GM21529 (cell line): Measurements from ENCODE around the gene CD46.

Experiments used
- ATAC-seq: cut with Tn5 transposase; IDR thresholded peaks from one replicate; pipeline ENCODE4 v1.9.1; 2021; ENCODE audit not compliant: unreplicated experiment

The CD46 gene

DNA sequence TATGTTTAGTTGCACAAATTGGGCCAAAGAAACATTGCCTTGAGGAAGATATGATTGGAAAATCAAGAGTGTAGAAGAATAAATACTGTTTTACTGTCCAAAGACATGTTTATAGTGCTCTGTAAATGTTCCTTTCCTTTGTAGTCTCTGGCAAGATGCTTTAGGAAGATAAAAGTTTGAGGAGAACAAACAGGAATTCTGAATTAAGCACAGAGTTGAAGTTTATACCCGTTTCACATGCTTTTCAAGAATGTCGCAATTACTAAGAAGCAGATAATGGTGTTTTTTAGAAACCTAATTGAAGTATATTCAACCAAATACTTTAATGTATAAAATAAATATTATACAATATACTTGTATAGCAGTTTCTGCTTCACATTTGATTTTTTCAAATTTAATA is 43.0 kb downstream of the CD46 start:
- ATAC-seq: no peak

DNA sequence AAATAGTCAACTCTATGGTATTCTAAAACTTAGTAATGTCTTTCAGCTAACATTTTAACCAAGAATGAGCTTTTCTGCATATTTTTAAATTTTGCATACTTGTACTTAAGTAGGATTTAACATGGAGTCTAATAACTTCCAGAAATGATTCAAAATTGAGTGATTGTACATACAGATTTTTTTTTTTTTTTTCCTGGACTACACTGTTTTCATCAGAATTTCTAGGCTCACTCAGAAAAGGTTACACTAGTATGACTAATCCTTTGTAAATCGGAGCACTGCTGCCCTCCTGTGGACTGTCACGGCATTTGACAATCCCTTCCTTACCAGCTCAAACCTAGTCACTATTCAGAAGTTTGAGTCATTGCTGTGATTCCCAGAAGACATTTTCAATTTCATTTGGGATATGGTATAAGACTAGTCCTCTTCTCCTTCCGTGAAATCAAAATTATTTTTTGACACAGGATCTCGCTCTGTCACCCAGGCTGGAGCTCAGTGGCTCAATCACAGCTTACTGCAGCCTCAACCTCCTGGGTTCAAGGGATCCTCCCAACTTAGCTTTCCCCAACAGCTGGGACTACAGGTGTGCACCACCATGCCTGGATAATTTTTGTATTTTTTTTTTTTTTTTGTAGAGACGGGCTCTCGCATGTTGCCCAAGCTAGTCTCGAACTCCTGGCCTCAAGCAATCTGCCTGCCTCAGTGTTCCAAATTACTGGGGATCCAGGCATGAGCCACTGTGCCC is 45.5 kb downstream of the CD46 start:
- ATAC-seq: peak; percentile 74

DNA sequence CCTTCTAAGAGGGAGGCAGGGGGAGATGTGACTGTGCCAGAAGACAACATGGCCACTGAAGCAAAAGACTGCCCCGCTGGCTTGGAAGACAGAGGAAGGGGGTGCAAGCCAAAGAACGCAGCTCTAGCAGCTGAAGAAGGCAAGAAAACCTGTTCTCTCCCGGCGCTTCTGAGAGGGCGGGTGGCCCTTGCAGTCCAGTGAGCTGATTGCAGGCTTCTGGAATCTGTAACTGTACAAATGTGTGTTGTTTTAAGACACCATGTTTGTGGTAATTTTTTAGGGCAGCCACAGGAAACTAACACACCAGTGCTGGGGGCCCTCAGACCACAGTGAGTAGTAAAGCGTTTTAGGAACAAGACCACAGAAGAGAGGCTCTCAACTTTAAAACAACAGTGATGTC is 47.0 kb downstream of the CD46 start:
- no peak for ATAC-seq

DNA sequence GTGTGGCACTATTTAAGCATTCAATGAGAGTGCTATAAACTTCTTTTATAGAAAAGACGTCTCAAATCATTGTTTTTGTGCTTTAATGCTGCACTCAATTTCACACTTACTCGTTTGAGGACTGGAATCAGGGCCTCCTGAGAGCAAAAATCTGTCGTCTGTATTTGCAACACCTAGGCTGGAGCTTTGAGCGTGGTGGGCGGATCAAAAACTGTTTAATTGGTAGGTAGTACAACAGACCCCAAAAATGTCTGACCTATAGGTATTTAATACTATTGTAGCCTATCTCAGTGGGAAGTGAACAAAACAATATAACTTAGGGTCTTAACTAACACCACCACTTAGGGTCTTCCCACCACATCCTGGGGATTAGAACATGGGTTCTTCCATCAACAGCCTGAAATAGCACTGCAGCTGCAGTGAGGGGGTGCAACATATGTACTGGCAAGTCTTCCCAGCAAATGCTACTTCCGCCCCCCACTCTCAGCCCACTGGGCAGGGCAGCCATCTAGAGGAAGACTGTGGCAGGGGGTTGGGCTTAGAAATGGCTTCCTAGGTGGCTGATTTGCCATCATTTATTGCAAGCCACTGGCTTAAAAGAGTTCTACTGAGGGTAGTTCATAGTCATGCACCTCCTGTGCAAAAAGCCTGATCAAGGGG is 48.3 kb downstream of the CD46 start:
- ATAC-seq: no peak

DNA sequence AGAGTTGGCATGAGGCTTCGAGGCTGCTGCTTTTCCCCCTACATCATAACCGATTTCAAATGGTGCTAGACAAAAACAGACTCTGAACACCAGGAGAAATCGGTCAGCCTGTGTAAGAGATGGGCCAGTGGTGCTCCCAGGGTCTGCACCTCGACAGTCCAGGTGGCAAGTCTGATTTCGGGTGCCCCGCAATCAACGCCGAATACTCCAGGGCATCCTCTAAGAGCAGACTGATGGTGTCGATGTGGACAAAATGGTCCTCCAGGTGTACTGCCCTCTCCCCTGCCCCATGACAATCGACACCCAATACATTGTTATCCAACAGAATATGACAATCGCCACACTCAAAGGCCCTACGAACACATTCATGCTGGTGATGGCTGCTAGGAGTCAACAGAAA is 50.0 kb downstream of the CD46 start:
- ATAC-seq: no peak

DNA sequence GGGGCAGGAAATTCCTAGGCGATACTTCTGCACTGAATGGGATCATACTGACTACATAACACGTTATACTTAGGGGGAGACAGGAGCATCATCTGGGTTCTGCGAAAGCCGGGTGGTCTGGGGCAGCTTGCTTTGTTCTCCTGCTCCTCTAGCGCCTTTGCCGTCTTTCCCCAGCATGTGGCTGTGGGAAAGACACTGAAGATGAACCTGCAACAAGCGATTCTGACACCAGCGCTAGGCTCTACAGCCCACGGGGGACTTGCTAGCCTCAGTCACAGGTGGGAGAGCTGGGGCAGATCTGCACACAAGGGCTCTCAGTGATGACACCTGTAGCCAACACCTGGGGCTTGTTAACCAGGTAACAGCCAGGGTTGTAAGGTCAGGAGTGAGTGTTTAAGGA is 51.8 kb downstream of the CD46 start:
- no peak for ATAC-seq

DNA sequence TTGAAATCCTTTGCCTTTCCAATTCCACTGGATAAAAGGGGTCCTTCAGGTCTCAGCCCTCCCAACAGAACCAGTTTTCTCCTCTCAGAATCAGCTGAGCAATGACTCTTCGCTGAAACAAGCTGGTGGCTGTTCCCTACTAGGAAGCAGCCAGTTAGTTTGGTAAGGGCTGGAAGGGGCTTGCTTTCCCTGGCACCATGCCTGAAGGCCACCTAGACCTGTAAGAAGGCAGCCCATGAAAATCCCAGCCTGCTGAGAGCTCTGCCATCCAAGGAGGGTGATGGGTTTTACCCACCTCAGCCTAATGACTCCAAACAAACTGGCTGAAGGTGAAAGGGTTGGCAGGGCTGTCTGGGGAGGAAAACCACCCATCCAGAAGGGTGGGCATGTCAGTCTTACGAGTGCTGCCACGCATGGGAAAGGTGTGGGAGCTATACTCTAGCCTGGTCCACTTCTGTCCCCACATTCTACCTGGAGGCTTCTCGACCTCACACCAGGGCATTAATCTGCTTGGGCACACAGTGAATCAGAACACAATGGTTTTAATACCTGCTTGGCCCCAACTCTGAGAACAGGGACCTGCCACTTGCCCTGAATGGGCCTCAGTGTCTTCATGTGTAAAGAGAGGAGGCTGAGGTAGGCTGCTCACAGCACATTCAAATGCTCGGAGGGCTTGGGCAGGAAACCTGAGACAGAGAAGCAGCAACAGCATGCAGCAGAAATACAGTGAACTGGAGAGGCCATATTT is 53.0 kb downstream of the CD46 start:
- no peak for ATAC-seq

DNA sequence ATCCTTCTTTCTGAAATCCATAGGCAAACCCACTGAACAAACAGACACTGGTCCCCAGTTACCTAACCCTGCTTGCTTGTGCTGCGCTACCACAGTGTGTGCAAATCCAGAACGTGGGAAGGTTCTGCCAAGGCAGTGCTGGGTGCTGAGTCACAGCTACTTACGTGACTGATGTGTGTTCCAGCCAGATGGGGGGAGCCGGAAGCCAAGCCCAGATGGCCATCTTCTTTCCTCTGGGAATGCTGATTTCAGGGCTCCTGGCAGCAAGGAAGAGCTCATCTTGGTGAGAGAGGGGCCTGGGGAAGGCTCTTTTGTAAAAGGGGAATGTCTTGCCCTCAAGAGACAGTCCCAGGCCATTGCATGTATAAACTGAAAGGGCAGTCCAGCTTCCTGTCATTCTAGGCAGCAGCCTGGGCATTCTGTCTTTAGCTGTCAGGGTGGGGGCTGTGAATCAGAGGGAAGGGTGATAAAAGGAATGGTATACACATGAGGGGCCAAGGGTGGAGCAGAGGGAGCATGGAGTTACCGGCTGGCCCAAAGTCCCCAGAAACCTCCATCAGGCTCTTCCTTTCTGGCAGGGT is 54.1 kb downstream of the CD46 start:
- ATAC-seq: no peak

DNA sequence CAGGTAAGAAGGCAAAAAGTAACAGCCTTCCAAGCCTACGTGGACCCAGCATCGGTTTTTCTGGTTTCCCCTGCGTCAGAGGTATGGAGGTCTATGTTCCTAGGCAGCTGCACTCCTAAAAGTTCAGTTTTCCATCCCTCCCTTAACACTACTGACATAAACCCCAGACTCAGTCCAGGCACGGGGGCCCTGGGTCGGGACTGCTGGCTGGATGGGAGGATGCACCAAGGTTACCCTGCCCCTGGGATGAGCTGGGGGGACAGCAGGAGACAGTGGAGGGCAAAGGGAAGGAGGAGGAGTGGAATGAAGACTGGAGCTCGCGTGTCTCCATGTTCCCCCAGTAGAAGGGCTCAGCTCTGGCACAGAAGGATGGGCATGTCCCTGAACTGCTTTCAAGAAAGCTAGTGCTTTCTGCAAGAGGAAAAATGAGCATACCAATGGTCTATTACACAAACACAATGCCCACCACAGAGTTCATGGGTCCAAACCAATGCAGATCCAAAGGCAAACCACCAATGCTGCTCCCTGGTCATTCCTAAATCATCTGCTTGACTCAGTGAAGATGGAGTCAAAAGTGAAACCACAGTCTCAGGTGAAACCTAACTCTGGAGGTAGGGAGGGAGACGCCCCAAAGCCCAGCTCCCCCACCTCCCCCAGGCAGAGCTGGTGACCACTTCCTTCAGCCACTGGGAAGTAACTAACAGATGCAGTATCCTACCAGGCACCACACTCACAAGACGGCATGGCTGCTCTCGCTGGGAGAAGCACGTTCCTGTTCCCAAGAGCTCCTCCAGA is 54.9 kb downstream of the CD46 start:
- no peak for ATAC-seq

DNA sequence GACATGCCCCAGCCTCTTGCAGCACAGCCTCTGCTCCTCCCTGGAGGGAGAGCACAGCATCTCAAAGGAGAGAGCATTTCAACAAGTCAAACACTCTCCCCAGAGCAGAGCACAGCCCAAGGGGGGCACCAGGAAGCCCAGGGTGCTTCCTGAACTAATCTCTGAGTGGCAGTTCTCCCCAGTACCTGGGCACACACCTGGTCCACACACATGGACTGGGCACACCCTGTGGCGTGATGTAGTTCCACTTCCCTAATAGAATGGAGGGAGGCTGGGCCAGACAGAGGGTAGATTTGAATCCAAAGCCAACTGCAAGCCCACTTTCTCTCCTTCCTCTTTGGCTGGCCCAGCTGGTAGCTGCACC is 55.5 kb downstream of the CD46 start:
- no peak for ATAC-seq

DNA sequence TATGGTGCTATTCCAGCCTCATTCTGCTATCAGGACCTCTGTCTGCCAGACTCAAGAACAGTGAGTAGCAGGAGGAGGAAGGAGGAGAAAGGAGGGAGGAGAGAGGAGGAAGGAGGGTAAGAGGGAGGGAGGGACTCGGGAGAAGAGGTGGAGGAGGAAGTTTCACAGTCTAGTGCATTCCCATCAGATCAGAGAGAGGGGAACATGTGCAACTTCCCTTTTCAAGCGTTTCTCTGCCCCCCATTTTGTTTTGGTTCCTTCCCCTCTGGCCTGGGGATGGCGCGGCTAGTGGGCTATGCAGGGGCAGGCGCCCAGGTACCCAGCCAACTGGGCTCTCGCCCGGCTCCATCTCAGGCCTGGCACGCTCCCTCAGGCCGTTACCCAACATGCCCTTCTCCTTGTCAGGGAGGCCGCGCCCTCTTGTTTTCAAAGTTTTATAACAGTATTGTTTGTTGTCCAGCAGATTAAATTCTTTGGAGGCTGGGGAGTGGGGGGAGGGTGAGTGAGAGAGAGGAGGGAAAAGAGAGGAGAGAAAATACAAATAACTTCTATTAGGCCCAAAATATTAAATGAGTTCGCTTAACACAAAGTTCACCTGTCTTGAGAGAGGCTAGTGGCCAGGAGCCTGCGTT is 56.0 kb downstream of the CD46 start:
- ATAC-seq: no peak

DNA sequence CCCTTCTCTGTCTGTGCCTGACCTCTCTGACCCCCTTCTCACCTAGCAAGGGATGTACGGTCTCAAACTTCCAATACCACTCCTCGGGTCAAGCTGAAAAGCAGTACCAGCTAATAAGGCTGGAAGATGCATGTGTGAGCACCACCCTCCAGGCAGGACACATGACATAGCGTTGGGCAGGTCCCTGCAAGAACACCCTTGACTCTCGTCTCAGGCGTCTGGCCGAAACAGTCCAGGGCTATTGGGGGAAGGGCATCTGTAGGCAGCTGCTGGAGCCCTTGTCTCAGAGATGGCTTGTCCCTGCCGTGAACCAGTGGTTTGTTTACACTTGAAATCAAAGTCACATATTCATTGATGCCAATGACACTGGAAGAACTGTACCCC is 56.5 kb downstream of the CD46 start:
- no peak for ATAC-seq

DNA sequence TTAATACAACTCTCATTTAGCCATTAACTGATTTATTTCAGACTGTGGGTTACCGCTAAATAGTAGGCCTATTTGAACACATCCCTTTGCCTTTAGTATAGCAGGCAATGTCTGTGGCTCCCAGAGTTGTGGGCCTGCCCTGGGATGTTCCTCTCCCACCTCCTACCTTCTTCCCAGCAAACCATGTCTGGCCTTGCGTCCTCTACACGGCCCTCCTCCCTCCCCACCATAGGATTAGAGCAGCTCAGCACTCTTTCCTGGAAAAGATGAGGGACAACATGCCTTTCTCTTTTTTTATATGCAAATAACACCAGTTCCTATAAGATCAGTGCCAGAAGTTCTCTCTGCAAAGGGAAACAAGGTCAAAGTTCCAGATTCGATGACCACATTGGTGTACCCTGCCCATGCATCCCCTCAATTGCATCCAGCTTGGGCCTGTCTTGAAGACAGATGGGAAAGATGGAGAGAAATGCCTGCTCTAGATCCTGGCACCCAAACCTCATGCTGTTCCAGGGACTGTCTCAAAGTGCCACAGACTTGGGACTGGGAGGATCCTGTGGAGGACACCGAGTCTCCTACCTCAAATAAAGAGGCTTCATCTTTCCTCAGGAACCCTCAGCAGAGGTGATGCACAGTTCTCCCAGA is 57.2 kb downstream of the CD46 start:
- no peak for ATAC-seq

DNA sequence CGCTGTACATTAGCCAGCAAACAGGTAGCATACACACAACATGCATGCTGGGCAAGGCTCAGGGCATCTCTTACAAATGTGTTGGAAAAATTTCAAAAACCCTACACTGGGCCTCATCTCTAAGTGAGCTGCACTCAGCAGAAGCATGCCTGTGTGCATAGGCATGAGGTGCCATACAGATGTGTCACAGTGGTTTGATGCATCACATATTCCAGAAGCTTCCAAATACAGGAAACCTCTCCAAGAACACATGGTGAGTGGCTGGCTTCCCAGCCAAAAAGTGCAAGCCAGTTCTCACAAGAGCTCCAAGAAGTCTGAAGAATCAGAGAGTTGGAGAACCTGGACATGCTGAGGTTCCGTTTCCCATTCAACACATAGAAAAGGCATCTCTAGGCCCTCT is 58.3 kb downstream of the CD46 start:
- no peak for ATAC-seq

DNA sequence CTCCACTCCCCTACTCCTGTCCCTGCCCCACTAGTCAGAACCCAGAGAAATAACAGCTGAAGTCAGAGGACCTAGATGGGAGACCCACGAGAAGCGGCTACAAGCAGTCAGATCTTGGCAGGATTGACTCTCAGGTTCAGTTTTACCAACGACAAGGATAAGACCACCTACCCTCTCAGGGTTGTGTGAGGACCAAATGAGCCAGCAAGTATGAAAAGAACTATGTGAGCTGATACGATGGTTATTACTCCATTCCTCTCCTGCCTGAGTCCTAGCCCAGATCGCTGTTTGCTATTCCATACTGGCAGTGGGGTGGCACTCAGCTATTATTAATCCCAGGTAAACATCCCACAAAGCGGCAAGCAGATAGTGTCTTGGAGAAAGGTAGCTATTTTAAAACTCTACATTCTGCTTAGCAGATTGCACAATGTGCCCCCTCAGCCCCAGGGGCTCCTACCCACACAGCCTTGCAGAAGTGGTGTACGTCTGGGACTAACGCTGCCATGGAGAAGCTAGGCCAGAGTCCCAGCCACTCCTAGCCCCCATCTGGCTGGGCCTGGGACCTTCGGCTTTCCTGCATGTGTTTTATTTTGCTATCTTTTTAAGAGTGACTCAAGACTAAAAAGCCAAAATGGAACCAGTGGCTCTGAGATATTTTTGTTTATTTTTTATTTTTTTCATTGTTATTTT is 58.9 kb downstream of the CD46 start:
- no peak for ATAC-seq

DNA sequence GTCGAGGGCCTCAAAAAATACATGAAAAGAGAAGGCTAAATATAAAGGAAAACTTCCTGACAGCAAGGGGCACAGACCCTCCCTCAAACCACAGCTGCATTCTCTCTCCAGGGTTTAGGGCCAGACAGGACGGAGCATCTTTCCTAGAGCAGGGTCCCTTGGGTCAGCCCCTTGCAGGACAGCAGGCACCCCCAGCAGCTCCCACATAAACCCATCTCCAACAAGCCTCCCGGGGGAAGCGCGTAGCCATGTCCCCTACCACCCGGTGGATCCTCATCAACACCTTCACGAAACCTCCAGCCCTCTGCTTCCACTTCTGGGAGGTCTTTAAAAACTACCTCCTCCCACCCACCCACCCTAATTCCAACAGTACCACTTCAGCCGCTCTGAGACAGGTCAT is 59.5 kb downstream of the CD46 start:
- ATAC-seq: no peak

DNA sequence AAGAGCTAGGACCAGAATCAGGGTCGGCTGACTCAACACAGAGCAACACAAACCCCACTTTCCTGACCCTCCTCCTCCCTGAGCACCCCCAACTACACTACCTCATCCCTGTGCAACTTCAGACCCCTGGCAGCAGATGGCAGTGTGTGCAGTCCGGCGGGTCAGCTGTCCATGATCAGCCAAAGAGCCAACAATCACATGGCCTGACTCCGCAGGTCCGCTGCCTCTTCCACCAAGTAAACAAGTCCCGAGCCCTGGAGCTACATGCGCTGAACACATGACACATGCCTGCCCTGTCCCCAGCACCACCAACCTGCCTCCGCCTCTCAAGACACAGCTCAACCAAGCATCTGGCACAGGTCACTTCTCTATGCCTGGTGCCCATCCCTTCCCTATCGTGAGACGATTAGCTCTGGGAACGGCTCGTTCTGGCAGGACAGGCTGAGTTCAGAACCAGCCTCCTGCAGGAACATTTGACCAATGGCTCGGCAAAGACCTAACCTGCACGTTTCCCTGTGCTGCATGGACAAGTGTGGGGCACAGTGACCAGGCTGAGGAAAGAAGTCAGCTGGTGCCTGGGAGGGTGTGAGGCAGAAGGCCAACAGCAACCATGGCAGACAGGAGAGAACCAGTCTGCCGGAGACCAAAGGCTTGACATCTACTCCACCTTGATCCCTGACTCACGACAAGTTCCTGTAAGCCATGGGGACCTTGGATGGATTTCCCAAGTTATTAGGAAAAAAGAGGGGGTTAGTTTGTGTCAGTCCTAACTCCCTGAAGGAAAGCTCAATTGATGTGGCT is 60.3 kb downstream of the CD46 start:
- ATAC-seq: no peak

DNA sequence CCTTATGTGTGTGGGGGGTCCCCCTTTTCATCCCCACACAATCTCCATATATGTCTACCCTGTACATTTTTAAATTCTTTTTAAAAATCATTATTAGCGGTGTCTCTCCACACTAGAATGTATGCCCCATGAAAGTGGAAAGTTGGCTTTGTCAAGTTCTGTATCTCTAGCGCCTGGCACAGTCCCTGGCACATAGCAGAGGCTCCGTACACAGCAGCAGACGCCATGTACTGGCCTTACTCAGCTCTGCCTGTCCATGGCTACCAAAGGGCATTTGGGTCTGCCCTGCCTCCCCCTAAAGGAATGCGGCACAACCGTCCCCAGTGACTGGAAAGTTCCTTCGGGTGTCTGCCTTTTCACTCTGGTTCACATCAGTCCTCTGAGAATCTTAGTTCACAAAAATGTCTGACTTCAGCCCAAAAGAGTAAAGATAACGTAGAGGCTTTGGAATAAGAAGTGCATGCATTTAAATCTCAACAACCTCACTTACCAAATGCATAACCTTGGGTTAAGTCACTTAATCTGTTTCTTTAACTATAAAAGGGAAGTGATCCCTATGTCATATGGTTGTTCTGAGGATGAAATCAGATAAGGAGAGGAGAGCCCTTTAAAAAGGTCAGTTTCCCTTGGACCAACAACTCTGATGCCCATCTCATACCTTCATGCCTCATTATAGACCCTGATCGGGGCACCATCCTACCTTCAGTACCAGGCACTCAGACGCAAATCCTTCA is 61.1 kb downstream of the CD46 start:
- ATAC-seq: no peak
